Neutrophil (primary cell): ENCODE measurements around the gene PTPRN2.

Source experiments
- H3K27ac ChIP-seq: fragments of 200-600 bp; sonication (generic); 2 replicates; pipeline ENCODE4 v1.5.1; 2016; ENCODE audit warnings: mild to moderate bottlenecking, moderate library complexity
- H3K27me3 ChIP-seq: fragments of 200-600 bp; sonication (generic); 2 replicates; pipeline ENCODE4 v1.6.0; 2016; ENCODE audit warnings: mild to moderate bottlenecking
- H3K36me3 ChIP-seq: fragments of 200-600 bp; sonication (generic); 2 replicates; pipeline ENCODE4 v1.5.1; 2017
- H3K4me1 ChIP-seq, 2 experiments: fragments of 200-600 bp in 1 of 2; sonication (generic) in 1 of 2; 1 replicate in 1 of 2; 2 replicates in 1 of 2; pipeline versions ENCODE4 v1.5.1 to v1.6.1; 2013 to 2016; ENCODE audit warnings: low read depth in 1 of 2, low read length in 1 of 2, mild to moderate bottlenecking in 1 of 2, moderate library complexity in 1 of 2; ENCODE audit not compliant: control insufficient read depth in 1 of 2, insufficient read depth in 1 of 2
- H3K4me3 ChIP-seq, 2 experiments: fragments of 200-600 bp in 1 of 2; sonication (generic) in 1 of 2; 1 replicate in 1 of 2; 2 replicates in 1 of 2; pipeline ENCODE4 v1.5.1; 2013 to 2016; ENCODE audit warnings: low read depth in 1 of 2, low read length in 1 of 2, mild to moderate bottlenecking in 1 of 2, moderate library complexity in 1 of 2
- H3K9me3 ChIP-seq: fragments of 200-600 bp; sonication (generic); 2 replicates; pipeline ENCODE4 v1.5.1; 2016
- TF ChIP-seq, protein P1 (sequence below): fragments of 200-600 bp; sonication (generic); IDR thresholded peaks from 2 replicates; pipeline ENCODE4 v1.5.1; 2016; ENCODE audit warnings: antibody characterized with exemption

PTPRN2 gene

DNA sequence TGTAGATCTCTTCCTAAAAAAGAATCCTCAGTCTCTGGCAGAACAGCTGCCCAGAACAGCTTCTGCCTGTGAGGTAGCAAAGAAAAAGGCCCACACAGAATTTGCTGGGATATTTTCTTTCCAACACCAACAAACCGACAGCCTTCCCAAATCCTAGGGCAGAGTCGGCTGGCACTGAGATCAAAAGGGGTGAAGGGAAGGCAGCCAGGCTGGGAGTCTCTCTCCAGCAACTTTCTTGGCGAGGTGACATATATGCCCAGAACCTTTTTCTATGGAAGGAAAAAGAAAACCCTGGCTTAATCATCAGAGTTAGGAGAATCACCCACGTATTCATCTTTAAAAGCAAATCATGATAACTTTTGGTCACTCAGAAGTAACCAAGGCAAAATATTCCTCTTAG, 971.2 kb downstream of the PTPRN2 start:
- Histone ChIP-seq H3K27ac (no peak overlapping the region), H3K27me3 (peaks cover 50% of the 10 kb centered on the region), H3K9me3 (no peaks in the 10 kb centered on the region)

DNA sequence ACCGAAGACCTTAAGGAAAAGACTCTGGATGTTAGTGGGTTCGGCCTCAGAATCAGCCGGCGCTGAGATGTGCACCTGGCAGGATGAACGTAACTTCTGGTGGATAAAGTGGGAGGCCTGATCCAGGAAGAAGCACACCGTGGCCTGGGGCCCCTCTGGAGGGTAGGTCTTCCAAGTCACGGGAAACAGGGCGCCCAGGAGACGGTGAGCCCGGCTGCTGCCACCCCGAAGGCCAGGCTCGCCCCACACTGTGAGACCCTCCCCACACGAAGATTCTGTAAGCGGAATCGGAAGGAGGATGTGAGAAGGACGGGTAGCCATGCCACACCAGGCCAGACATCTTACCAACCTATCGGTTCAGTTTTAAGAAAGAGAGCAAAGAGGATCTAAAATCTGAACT, 971.8 kb downstream of the PTPRN2 start:
- Histone ChIP-seq H3K27ac (no peak overlapping the region), H3K9me3 (no peaks in the 10 kb centered on the region), H3K4me3 (no peak overlapping the region), H3K4me1 (peaks cover 6 to 14% of the 10 kb centered on the region in 2 experiments), H3K27me3 (peaks cover 56% of the 10 kb centered on the region), H3K36me3 (no peaks in the 10 kb centered on the region)
- TF ChIP-seq, protein P1, sequence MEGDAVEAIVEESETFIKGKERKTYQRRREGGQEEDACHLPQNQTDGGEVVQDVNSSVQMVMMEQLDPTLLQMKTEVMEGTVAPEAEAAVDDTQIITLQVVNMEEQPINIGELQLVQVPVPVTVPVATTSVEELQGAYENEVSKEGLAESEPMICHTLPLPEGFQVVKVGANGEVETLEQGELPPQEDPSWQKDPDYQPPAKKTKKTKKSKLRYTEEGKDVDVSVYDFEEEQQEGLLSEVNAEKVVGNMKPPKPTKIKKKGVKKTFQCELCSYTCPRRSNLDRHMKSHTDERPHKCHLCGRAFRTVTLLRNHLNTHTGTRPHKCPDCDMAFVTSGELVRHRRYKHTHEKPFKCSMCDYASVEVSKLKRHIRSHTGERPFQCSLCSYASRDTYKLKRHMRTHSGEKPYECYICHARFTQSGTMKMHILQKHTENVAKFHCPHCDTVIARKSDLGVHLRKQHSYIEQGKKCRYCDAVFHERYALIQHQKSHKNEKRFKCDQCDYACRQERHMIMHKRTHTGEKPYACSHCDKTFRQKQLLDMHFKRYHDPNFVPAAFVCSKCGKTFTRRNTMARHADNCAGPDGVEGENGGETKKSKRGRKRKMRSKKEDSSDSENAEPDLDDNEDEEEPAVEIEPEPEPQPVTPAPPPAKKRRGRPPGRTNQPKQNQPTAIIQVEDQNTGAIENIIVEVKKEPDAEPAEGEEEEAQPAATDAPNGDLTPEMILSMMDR = no peak

More for the DNA sequence above, 971.2 kb downstream of the PTPRN2 start:
- TF ChIP-seq, protein P1 = no peak
- peaks cover 6 to 14% of the 10 kb centered on the region in 2 experiments for H3K4me1 ChIP-seq
- no peaks in the 10 kb centered on the region for H3K36me3 ChIP-seq
- no peak overlapping the region for H3K4me3 ChIP-seq

DNA sequence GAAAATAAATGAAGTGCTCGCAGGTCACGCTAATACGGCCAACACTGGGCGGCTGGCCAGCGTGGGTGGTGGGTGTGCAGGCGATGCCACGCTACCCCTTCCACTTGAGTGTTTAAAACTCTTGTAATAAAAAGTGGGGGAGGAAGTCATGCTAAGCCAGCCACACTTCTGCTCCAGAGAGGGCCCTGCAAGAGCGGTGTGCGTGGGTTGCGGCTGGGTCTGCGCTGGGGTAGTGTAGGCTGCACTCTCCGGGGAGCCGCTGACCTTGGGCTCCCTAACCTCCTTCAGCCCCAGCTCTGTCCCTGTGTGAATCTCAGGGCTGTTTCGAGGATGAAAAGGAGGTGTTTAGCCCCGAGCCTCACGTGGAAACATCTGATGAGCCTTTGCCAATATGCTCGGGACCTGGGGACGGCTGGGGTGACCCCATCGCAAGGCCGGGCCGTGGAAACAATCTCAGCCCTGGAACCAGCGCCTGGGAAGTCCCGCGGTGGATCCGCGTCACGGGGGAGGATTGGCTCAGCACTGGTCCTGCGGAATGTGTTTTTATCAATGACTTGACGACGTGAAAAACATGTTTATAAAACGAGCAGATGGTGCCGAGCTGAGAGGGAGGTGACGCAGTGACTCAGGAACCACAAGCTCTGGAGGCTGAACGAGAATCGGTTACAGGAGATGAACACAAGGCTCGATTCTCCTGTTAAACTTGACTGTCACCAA, 972.4 kb downstream of the PTPRN2 start:
- no peak overlapping the region for H3K4me3 ChIP-seq

GRCh38 chr7:157614457-157615020, 973.1 kb downstream of the PTPRN2 start:
- Histone ChIP-seq H3K36me3 (no peaks in the 10 kb centered on the region), H3K4me1 (peaks cover 6 to 14% of the 10 kb centered on the region in 2 experiments), H3K9me3 (no peaks in the 10 kb centered on the region), H3K27ac (no peak overlapping the region), H3K4me3 (no peak overlapping the region), H3K27me3 (peaks cover 63% of the 10 kb centered on the region)
- TF ChIP-seq, protein P1 = no peak

More for the DNA sequence above, 972.4 kb downstream of the PTPRN2 start:
- peaks cover 6 to 14% of the 10 kb centered on the region in 2 experiments for H3K4me1 ChIP-seq
- H3K36me3 ChIP-seq = no peaks in the 10 kb centered on the region
- peaks cover 62% of the 10 kb centered on the region for H3K27me3 ChIP-seq
- H3K9me3 ChIP-seq = no peaks in the 10 kb centered on the region
- TF ChIP-seq, protein P1 = no peak
- no peak overlapping the region for H3K27ac ChIP-seq

- Histone ChIP-seq H3K9me3 (no peaks in the 10 kb centered on the region), H3K27ac (peak overlapping the region; percentile 71), H3K27me3 (peaks cover 63% of the 10 kb centered on the region), H3K4me3 (peak overlapping the region; percentile 66 to 69), H3K4me1 (peaks cover 6 to 14% of the 10 kb centered on the region in 2 experiments), H3K36me3 (no peaks in the 10 kb centered on the region)
- TF ChIP-seq, protein P1 = no peak
These were observed 973.9 kb downstream of the PTPRN2 start for GRCh38 chr7:157613575-157614322.
